Measurements from ENCODE around the gene OPRD1.

Gene OPRD1

GRCh38 chr1:28885977-28886730 is 74.2 kb downstream of the OPRD1 start:
- DNase-seq (ENCODE audit: low spot score), result no peak

- peak; percentile 96 for DNase-seq (ENCODE audit: low spot score)
Observed at GRCh38 chr1:28886731-28887418, 74.9 kb downstream of the OPRD1 start.

DNA sequence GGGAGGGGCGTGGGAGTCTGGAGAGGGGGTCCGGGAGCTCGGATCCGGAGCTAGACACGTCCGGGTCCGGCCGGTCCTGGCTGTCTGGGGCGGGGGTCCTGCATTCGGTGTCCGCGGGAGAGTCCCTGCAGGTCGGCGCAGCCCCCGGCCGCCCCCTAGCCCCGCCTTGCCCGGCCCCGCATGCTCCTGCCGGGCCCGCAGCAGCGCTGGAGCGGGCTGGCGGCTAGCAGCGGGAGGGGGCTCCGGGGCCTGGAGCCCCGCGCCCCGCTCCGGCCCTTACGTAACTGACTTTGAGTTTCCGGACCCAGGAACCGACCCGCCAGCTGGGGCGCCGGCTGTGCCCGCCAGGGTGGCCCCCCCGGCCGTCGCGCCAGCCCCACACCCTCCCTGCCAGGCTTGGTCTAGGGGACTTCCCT is 75.5 kb downstream of the OPRD1 start:
- no peak for DNase-seq (ENCODE audit: low spot score)

DNA sequence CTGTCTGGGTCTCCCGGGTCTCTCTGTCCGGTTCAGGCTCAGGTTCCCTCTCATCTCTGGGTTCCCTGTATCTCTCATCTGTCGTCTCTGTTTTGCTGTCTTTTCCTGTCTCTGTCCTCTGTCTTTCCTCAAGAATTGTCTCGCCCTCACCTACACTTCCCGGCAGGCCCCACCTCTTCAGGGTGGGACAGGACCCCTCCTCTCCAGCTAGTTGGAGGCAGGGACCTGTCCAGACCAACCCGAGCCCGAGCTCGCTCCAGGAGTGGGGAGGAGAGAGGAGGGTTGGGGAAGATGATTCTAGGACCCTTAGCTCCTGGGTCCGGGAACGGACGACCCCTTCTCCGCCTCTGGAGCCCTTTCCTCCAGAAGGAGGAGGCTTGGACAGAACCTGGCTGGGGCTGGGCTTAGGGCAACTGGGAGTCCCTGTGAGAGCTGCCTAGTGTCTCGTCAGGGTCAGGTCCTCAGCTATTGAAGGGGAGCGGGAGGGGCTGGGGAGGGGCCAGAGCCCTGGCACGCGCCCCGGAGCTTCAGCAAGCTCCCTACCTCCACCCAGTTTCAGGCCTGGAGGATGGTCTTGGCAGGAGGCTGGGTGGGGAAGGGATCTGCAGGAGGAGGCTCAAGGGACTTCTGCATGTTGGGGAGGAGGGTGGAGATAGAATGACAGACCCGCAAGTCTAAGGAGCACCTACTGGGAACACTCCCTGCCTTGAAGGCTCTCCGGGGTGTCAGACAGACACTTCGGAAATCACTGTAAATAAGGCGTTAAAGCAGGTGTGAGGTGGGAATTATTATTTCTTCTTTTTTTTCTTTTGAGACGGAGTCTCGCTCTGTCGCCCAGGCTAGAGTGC is 76.1 kb downstream of the OPRD1 start:
- DNase-seq (ENCODE audit: low spot score), result no peak

DNA sequence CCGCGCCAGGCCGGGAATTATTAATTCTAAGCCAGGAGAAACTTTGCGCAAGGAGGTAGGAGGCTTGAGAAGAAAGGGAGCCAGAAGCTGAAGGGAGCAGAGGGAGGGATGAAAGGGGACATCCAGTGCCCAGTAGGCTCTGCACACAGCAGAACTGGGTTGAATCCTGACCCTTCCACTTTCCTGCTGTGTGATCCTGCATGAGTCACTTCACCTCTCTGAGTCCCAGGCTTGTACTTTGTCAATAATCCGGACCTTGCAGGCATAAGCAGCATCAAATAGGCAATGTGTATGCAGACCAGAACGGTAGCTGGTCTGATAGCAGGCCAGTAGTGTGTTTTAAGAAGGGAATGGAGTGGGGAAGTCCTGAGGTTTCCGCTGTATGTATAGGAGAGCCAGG is 76.9 kb downstream of the OPRD1 start:
- no peak for DNase-seq (ENCODE audit: low spot score)

- DNase-seq (ENCODE audit: low spot score), result no peak
Observed at GRCh38 chr1:28889357-28889756, 77.4 kb downstream of the OPRD1 start.

- no peak for DNase-seq (ENCODE audit: low spot score)
Observed at GRCh38 chr1:28890435-28890834, 78.5 kb downstream of the OPRD1 start.

DNA sequence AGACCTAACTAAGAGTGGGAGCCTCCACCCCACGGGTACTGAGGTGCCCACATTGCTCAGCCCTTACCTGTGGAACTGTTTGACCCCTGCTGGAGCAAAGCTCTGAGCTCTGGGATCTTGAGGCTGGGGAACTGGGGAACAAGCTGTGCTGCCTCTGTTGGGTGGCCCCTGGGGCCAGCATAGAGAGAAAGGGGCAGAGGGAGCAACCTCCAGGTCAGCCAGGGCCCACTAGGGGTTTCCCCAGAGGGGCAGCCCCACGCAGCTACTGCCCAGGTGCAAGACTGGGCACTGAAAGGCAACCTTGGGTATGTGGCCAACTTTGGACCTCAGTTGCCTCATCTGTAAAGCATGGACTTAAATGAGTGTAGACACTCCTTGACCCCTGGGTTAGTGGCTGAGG is 78.9 kb downstream of the OPRD1 start:
- DNase-seq (ENCODE audit: low spot score), result no peak

- DNase-seq (ENCODE audit: low spot score), result no peak
Observed at GRCh38 chr1:28891256-28891655, 79.3 kb downstream of the OPRD1 start.

DNA sequence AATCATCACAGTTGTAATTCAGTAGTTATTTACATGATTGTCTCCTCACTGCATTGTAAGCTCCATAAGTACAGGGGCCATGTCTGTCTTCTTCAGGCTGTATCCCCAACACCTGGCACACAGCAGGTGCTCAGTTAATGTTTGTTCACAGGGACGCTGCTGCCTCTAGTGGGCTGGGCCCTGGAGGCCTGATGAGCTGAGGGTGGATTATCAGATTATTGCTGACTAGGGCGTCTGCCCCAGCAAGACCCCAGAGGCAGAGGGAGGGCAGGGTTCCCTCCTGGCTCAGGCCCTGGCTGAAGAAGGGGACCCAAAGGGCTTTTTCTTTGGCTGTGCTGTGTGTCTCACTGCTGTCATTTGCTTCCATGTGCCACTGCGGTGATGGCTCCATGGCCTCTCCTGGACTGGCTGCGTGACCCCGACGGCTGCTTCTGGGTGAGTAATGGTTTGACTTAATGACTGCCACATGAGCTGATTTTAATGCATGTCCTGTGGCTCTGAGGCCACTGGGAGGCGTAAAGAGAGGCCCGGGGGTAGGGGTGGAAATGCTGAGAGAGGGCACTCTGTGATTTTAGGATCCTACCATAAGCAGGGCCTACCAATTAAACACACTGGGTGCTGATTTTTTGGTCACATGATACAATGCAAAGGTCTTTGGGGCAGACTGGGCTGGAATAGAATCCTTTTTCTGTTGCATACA is 81.6 kb downstream of the OPRD1 start:
- DNase-seq (ENCODE audit: low spot score), result no peak

DNA sequence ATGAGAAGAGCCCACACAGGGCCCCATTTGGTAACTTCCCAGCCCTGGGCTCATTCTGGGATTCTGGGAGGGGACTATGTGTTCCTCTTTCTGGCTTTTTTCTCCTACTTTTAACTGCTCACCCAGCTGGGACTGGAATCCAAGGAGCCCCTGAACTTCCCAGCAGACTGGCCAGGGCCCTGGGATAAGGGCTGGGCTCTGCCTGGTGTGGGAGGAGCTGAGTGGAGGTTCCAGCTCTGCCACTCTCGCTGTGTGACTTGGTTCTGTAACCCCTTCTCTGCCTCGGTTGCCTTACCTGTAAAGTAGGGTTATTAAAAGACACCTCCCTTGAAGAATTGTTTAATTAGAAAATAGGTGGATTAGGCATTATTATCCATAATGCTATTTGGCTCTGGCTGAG is 82.8 kb downstream of the OPRD1 start:
- DNase-seq (ENCODE audit: low spot score), result no peak

- DNase-seq (ENCODE audit: low spot score), result no peak
Observed at GRCh38 chr1:28895896-28896608, 84.1 kb downstream of the OPRD1 start.

- DNase-seq (ENCODE audit: low spot score), result no peak
Observed at GRCh38 chr1:28896609-28896986, 84.6 kb downstream of the OPRD1 start.

GRCh38 chr1:28897789-28898188 is 85.8 kb downstream of the OPRD1 start:
- DNase-seq (ENCODE audit: low spot score), result no peak

DNA sequence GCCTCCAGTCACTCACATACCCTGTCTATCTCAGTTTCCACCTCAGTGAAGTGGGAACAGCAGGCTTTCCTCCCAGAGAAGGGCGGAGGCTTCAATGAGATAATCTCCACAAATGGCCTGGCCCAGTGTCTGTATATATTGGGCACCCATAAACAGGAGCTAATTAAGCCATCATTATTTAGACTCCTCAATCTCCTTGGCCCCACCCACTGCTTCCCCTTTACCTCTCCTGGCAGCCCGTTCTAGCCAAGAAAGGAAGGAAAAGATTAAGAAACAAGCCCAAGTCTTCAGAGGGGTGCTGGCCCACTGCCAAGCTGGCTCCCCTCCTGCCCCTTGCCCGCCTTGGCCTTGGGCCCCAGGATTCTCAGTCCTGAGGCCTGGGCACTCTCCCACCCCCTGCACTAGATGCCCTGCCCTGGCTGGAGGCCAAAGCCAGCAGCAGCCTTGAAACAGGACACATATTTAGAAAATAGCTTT is 86.5 kb downstream of the OPRD1 start:
- no peak for DNase-seq (ENCODE audit: low spot score)

DNA sequence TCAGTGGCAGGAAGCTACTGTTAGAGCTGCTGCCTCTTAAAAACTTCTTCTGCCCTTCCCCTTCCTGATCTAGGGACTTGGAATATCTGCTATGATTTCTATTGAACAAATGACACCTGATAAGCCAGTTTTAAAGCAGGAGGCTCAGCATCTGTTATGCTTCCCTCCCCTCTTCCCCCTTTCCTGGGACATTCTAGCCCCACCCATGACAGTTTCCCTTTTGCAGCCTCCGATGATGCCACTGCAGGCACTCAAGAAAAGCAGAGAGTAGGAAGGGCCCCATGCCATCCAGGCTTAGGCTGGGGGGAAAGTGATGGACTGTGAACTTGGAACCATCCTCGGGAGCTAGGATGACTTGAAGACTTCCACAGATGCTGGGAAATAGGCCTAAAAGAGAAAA is 87.3 kb downstream of the OPRD1 start:
- no peak for DNase-seq (ENCODE audit: low spot score)

DNA sequence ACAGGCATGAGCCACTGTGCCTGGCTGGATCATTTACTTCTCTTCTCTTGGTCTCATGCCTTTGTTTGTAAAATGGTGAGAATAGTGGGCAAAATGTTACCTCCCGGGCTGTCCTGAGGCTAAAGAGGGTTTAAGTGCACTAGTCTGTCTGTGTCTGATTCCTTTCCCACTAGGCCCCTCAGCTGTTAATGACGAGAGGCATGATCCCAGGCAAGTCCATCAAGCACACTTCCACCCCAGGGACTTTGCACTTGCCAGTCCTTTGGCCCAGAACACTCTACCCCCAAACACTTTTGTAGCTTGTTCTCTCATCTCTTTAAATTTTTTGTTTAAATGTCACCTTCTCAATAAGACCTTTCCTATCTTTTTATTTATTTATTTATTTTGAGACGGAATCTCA is 88.6 kb downstream of the OPRD1 start:
- no peak for DNase-seq (ENCODE audit: low spot score)

DNA sequence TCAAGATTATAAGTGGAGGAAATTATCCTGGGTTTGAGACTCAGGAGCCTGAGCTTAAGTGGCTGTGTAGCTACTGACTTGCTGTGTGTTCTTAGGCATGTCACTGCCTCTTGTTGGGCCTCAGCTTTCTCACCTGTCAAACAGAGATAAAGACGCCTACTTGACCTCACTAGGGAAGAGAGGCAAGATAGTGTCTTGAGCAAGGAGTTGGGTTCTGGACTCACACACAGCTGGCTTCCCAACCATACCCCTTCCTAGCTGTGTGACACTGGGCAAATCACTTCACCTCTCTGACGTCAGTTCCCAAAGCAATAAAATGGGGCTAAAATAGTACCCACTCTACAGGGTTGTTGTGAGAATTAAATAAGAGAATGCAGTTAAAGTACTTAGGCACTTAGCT is 90.8 kb downstream of the OPRD1 start:
- DNase-seq (ENCODE audit: low spot score), result no peak

GRCh38 chr1:28905921-28906666 is 94.1 kb downstream of the OPRD1 start:
- DNase-seq (ENCODE audit: low spot score), result no peak

DNA sequence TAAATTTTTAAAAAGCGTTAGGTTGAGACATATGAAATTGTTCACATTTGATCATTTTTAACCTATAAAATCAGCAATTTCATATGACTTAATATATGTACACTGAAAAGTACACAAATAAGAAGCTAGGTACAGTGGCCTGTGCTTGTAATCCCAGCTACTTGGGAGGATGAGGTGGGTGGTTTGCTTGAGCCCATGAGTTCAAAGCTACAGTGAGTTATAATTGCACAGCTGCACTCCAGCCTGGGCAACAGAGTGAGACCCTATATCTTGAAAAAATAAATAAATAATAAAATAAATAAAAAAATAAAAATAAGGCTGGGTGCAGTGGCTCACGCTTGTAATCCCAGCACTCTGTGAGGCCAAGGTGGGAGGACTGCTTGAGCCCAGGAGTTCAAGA is 97.2 kb downstream of the OPRD1 start:
- DNase-seq (ENCODE audit: low spot score), result no peak

All from HuH-7.5 (cell line).